Gastrocnemius medialis (tissue), 4 donors: ENCODE data around the gene DCT.

ENCODE experiments used
- POLR2A ChIP-seq, 2 donors: fragments of 450-650 bp; IDR thresholded peaks; one replicate each; pipeline ENCODE4 v1.6.1; 2017; ENCODE audit warnings: antibody characterized with exemption in 2 of 2, mild to moderate bottlenecking in 2 of 2, moderate library complexity in 2 of 2
- TF ChIP-seq, protein P1 (sequence below), 5 experiments: fragments of 450-650 bp in 3 of 5; fragments of 200-600 bp in 2 of 5; sonication (generic) in 2 of 5; IDR thresholded peaks in 4 of 5; conservative IDR thresholded peaks in 1 of 5; 1 replicate in 4 of 5; 2 replicates in 1 of 5; pipeline ENCODE4 v1.5.1; 2016 to 2019; ENCODE audit warnings: antibody characterized with exemption in 5 of 5, mild to moderate bottlenecking in 3 of 5, moderate library complexity in 3 of 5

DNA sequence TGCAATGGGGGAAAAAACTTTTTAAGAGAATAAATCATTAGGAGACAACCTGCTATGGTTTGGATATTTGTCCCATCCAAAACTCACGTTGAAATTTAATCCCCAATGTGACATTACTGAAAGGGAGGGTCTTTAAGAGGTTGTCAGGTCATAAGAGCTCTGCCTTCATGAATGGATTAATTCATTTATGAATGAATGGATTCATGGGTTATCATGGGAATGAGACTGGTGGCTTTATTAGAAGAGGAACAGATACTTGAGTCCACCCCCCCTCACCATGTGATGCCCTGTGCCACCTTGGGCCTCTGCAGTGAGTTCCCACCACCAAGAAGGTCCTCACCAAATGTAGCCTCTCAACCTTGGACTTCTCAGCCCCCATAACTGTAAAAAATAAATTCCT, 37.0 kb upstream of the DCT start:
- no peak for TF ChIP-seq POLR2A (IDR thresholded peaks at IDR 0.05)
- TF ChIP-seq, protein P1, sequence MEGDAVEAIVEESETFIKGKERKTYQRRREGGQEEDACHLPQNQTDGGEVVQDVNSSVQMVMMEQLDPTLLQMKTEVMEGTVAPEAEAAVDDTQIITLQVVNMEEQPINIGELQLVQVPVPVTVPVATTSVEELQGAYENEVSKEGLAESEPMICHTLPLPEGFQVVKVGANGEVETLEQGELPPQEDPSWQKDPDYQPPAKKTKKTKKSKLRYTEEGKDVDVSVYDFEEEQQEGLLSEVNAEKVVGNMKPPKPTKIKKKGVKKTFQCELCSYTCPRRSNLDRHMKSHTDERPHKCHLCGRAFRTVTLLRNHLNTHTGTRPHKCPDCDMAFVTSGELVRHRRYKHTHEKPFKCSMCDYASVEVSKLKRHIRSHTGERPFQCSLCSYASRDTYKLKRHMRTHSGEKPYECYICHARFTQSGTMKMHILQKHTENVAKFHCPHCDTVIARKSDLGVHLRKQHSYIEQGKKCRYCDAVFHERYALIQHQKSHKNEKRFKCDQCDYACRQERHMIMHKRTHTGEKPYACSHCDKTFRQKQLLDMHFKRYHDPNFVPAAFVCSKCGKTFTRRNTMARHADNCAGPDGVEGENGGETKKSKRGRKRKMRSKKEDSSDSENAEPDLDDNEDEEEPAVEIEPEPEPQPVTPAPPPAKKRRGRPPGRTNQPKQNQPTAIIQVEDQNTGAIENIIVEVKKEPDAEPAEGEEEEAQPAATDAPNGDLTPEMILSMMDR (IDR thresholded peaks at IDR 0.05 in 4 of 5, conservative IDR thresholded peaks at IDR 0.05 in 1 of 5) = no peak
